Measurements from ENCODE around the gene VPS54. TPM values are rescaled to one million over a fixed set of nuclear protein-coding genes. Genes with fewer than 3 reads are reported as not detected.

The VPS54 gene
- total RNA-seq, 2 donors from 2014 or later: 16.2 to 22.5 TPM

GRCh38 chr2:64015391-64015790, 3.8 kb downstream of the VPS54 start:
- TF ChIP-seq, protein P1, sequence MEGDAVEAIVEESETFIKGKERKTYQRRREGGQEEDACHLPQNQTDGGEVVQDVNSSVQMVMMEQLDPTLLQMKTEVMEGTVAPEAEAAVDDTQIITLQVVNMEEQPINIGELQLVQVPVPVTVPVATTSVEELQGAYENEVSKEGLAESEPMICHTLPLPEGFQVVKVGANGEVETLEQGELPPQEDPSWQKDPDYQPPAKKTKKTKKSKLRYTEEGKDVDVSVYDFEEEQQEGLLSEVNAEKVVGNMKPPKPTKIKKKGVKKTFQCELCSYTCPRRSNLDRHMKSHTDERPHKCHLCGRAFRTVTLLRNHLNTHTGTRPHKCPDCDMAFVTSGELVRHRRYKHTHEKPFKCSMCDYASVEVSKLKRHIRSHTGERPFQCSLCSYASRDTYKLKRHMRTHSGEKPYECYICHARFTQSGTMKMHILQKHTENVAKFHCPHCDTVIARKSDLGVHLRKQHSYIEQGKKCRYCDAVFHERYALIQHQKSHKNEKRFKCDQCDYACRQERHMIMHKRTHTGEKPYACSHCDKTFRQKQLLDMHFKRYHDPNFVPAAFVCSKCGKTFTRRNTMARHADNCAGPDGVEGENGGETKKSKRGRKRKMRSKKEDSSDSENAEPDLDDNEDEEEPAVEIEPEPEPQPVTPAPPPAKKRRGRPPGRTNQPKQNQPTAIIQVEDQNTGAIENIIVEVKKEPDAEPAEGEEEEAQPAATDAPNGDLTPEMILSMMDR (IDR thresholded peaks at IDR 0.05): no peak
- Histone ChIP-seq H3K27ac (no peak overlapping the region), H3K9ac (ENCODE audit: low read depth in 2 of 2, low read length in 2 of 2) (no peak overlapping the region), H3K4me3 (no peak overlapping the region), H3K36me3 (no peaks in the 10 kb centered on the region), H3K9me3 (no peaks in the 10 kb centered on the region), H3K27me3 (no peaks in the 10 kb centered on the region), H3K4me1 (no peaks in the 10 kb centered on the region)
- intact Hi-C loops (cut with DNase I): no loop called here
- no peak for DNase-seq

DNA sequence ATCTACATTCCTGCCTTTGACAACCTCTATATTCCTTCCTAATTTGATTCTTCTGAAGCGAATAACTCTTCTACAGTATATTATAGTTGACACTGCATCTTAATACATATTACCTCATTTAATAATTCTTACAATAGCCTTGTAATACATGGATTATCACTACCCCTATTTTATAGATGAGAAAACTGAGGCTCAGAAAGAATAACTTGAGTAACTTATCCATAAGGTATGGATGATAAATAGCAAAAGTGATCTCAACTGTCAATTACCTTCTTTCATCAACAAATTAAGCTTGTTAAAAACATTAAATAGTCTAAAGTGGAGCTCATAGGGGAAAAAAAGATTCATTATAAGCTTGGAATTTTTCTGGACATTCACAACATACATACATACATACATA, 4.6 kb downstream of the VPS54 start:
- no peak overlapping the region for H3K27ac ChIP-seq
- DNase-seq: no peak
- H3K4me1 ChIP-seq: no peaks in the 10 kb centered on the region
- TF ChIP-seq, protein P1 (IDR thresholded peaks at IDR 0.05): no peak
- no peaks in the 10 kb centered on the region for H3K36me3 ChIP-seq
- no peaks in the 10 kb centered on the region for H3K9me3 ChIP-seq
- intact Hi-C loops (cut with DNase I): no loop called here
- H3K27me3 ChIP-seq: no peaks in the 10 kb centered on the region
- no peak overlapping the region for H3K4me3 ChIP-seq
- no peak overlapping the region for H3K9ac ChIP-seq (ENCODE audit: low read depth in 2 of 2, low read length in 2 of 2)

- no peak overlapping the region for H3K9ac ChIP-seq (ENCODE audit: low read depth in 2 of 2, low read length in 2 of 2)
- no peak overlapping the region for H3K4me3 ChIP-seq
- no peaks in the 10 kb centered on the region for H3K9me3 ChIP-seq
- no peaks in the 10 kb centered on the region for H3K4me1 ChIP-seq
- H3K27ac ChIP-seq: no peak overlapping the region
- intact Hi-C loops (cut with DNase I): no loop called here
- no peaks in the 10 kb centered on the region for H3K36me3 ChIP-seq
- no peaks in the 10 kb centered on the region for H3K27me3 ChIP-seq
- TF ChIP-seq, protein P1 (IDR thresholded peaks at IDR 0.05): no peak
- DNase-seq: no peak
Observed at GRCh38 chr2:64013053-64013452, 6.2 kb downstream of the VPS54 start.

DNA sequence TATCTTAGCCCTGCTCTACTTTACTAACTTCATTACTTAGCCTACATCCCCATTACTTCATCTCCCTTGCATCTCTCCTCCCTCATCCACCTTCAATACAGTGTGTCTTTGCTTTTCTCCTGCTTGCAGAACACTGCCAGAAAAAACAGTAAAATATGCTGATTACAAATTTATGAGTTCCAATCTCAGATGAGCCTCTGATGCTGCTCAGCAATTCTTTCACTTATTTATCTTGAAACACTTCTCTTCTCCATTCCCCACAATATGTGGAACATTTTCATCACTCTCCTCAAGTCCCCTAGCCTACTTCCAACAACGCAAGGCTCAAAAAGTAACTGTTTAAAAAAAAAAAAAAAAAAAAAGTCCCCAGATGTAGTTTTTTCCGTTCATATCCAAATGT, 7.1 kb downstream of the VPS54 start:
- H3K36me3 ChIP-seq: no peaks in the 10 kb centered on the region
- TF ChIP-seq, protein P1 (IDR thresholded peaks at IDR 0.05): no peak
- no peak for DNase-seq
- H3K4me3 ChIP-seq: no peak overlapping the region
- H3K4me1 ChIP-seq: no peaks in the 10 kb centered on the region
- H3K27ac ChIP-seq: no peak overlapping the region
- no peaks in the 10 kb centered on the region for H3K27me3 ChIP-seq
- H3K9ac ChIP-seq (ENCODE audit: low read depth in 2 of 2, low read length in 2 of 2): no peak overlapping the region
- H3K9me3 ChIP-seq: no peaks in the 10 kb centered on the region
- intact Hi-C loops (cut with DNase I): no loop called here

DNA sequence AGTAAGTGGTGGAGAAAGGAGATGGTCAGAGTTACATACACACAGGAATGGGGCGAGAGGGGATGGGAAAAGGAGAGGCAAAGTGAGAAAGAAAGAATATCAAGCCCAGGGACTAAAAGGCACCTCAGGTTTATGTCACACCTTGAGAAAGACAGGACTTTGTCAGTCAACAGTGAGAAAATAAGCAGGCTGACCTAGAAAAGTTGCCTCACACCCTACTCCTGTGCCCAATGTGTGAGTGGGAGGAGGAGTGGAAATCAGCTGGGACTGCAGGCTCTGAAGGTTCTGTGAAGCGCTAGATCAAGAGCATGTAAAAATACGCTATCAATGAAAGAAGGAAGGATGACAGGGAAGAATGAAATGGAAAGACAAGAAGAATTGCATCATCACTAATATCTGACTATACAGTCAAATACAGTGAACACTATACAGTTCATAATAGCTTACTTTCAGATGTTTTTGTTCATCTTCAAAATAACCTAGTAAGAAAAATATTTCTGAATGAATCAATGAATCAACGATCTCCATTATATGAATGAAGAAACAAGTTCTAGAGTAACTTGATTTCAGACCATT, 10.7 kb downstream of the VPS54 start:
- intact Hi-C loops (cut with DNase I): no loop called here
- Histone ChIP-seq H3K4me3 (no peak overlapping the region), H3K4me1 (peaks cover 5% of the 10 kb centered on the region), H3K9ac (ENCODE audit: low read depth in 2 of 2, low read length in 2 of 2) (no peak overlapping the region), H3K36me3 (no peaks in the 10 kb centered on the region), H3K9me3 (no peaks in the 10 kb centered on the region), H3K27ac (no peak overlapping the region), H3K27me3 (no peaks in the 10 kb centered on the region)
- no peak for DNase-seq
- TF ChIP-seq, protein P1 (IDR thresholded peaks at IDR 0.05): no peak

Measured in colonic mucosa (tissue), 4 donors.